SK-N-MC (cell line): ENCODE results near the gene POLR1A.

Experiments used
- EZH2 ChIP-seq: fragments of 200-600 bp; sonication (generic); IDR thresholded peaks from one replicate; pipeline ENCODE4 v1.6.1; 2017; ENCODE audit warnings: antibody characterized with exemption
- POLR2AphosphoS5 ChIP-seq: IDR thresholded peaks from 2 replicates; pipeline ENCODE4 v1.6.1; 2012; ENCODE audit warnings: mild to moderate bottlenecking, low read depth, low read length, borderline replicate concordance

GRCh38 chr2:86074256-86074655, 31.4 kb downstream of the POLR1A start:
- TF ChIP-seq POLR2AphosphoS5 = no peak
- no peak for TF ChIP-seq EZH2
